HG02759 (cell line): ENCODE data around the gene CRBN.

Experiments
- ATAC-seq: cut with Tn5 transposase; IDR thresholded peaks from one replicate; pipeline ENCODE4 v1.9.1; 2021; ENCODE audit warnings: mild to moderate bottlenecking, moderate library complexity; ENCODE audit not compliant: unreplicated experiment

The CRBN gene

GRCh38 chr3:3179407-3180094 lies at the start of gene CRBN:
TSS of gene CRBN (minus strand) at chr3:3179691. CDS start at chr3:3179687, 4 bp downstream.
- peak; percentile 99 for ATAC-seq

DNA sequence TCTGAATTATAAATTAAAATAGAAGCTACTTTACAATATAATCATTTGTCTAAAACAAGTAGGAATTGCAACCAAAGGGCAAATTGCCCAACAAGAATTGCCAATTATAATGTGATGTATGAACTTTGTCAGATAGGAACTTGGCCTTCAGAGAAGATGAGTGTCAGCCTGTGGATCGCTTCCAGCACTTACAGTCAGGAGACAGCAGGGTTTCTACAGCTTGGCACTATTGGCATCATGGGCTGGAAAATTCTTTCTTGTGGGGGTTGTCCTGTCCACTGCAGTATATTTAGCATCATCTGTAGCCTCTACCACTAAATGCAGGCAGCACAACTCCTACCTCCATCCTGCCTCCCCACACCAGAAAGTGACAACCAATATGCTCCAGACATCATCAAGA lies 48.1 kb upstream of the CRBN start:
- ATAC-seq, result no peak

DNA sequence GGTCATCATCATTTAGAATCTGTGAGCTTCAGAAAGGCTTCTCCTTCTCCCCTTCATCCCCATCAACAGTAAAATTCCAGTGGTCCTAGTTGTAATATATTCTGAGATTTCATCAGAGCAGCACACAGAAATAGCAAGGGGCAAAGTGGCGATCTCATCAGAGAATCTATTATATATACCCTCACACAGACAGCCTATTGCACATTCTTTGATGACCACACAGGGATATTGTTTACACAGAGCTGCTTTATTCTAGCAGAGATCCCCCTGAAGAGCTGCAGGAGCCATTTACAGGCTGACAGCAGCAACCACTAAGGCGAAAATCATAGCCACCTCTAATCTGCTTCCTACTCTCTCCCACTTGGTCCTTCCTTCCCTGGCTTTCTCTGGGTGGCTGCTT lies 42.0 kb upstream of the CRBN start:
- no peak for ATAC-seq

DNA sequence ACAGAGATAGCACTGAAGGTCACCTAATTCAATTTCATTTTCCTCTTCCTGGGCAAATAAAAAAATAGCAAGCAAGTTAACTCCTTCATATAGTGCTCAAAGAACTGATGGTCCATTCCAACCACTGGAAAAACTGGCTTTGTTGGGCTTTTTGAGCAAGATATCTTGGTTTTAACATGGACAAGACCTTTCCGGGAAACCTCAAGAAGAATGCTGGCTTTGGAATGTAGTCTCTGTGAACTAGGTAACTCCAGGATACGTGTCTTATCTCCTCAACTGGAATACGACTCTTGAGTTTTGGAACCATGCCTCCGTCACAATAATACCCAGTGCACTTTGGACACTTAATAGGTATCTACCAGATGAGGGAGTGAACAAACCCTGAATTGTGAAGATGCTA lies 36.9 kb upstream of the CRBN start:
- ATAC-seq, result no peak

DNA sequence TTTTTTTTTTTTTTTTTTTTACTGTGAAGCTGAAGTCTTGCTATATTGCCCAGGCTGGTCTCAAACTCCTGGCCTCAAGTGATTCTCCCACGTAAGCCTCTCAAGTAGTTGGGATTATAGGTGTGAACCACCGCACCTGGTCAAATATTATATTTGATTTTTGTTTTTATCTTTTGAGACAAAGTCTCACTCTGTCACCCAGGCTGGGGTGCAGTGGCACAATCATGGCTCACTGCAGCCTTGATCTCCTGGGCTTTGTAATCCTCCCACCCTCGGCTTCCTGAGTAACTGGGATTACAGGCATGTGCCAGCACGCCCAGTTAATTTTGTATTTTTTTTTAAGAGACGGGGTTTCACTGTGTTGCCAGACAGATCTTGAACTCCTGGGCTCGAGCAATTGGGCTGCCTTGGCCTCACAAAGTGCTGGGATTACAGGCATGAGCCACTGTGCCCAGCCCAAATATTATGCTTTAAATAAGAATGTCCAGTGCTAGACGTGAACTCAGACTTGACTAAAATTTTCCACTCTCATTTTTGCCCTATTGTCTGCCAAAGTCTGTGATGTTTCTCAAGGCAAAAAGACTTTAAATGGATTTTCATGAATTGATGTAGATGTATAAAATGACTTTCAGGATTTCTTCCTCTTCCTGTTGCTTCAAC lies 33.4 kb upstream of the CRBN start:
- ATAC-seq, result no peak

DNA sequence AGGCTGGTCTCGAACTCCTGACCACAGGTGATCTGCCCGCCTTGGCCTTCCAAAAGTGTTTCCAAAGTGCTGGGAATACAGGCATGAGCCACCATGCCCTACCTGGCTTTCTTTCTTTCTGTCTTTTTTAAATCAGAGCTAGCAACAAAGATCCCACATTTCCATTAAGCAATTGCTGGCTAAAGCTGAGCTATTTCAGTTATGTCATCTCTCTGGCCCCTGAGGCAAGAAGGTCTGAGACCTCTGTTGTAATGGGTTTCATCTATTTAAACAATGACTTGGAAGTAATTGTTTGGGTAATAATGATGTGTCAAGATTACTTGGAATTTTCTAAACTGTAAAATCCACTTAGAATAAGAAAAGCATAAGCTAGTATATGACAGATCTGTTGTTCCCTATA lies 30.2 kb upstream of the CRBN start:
- no peak for ATAC-seq

DNA sequence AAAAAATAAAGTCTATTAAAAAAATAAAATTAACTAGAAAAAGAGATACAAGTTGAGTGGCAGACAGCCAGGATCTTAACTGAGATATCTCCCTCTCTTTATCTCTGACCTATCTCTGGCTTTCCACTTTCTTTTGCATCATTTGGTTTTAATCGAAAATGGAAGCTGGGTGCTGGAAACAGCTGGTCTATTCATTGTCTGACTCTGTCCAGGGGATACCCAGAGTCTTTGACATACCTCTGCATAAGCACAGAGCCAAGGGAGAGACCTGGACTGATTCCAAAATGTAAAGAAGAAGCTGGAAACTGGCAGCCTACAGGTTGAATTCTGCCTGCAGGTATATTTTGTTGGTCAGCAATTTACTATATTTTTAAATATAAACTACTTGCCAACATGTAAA lies 29.6 kb upstream of the CRBN start:
- ATAC-seq, result no peak

- ATAC-seq, result peak; percentile 90
These were observed 22.1 kb upstream of the CRBN start for GRCh38 chr3:3201611-3202010.

GRCh38 chr3:3200632-3201212 lies 21.2 kb upstream of the CRBN start:
- peak; percentile 61 for ATAC-seq

DNA sequence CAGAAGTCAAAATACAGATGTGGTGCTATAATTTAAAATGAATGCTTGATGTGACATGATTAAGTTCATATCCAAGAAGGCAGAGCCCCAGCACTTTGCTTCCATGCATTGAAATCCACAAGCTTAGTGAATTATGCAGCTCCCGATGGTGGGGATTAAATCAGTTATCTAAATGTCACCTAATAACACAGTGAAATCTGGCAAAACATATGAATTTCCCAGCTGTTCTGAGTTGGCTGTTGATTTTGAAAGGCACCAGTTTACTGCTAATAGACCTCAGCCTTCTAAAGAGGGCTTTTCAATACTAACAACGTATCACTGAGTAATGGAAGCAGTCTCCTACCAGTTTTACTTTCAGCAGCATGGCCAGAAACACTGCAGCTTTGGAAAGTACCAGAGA lies 19.8 kb upstream of the CRBN start:
- no peak for ATAC-seq

DNA sequence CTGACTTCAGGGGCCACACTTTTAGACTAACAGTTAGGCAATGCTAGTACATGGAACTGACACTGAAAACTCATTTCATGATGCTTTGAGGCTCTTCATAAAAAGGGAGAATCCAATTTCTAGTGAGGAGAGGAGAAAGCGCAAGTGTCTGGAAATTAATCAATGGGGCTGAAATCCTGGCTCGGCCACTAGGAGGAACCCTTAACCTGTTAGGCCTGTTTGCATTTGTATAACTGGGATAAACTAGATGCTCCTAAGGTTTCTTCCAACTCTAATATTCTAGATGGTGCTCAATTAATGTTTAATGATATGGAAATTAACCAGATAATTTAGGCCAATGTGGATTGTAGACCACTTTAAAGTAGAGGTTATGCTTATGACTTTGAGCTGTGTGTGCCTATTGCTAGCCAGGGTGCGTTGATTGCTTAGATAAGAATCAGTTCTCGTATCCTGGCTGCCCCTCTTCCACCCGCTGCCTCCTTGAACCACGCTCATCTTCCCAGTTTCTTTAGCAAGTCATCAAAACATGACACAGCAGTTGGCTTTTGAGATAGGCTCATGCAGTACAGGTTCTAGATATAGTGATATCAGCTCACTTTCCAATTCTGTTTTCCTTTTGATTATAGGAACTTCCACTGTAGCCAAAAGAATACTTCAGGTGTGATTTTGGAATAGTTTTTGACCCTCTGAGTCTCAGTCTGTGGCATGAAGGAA lies 16.8 kb upstream of the CRBN start:
- ATAC-seq, result no peak

- no peak for ATAC-seq
These were observed 15.4 kb upstream of the CRBN start for GRCh38 chr3:3194861-3195260.

DNA sequence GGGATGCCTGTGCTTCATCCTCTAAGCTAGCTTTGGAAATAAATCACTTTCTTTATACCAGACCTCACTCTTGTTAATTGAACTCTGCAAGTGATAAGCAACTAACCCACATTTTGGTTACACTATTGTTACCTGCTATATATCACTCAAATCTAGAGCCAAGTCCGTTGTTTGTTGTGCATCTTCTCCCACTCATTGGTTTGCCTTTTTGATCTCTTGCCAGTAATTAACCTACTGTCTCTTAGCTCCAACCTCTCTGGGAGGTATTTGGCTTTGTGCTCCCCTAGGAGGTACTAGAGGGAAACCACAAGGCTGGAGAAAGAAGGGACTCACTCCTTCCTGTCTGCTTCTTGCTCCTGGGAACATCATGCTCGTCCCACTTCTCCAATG lies 12.8 kb upstream of the CRBN start:
- ATAC-seq, result no peak

DNA sequence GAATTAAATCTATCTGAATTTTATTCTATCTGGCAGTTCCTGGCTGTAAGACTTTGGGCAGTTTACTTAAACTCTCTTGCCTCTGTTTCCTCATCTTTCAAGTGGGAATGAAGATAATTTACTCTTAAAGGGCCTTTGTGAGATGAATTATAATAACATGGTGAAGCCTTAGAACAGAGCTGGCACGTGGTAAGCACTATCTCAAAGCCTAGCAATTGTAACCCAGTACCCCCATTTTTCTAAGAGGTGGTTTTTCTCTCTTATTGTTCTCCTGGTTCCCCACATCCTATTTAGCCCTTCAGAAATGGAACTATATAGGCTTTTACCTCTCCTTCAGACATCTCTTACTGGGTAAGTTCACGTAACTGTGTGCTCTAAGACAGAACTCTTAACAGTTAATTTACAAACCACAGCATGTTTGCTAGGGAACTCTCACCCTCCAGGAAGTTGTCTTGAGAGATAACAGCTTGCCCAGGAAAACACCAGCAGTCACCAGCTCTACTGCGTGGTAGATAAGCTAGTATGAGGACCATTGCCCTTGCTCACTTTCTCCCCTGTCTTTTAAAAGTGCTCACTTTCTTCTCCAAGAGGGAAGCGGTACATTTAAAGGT lies 12.3 kb upstream of the CRBN start:
- ATAC-seq, result no peak

- ATAC-seq, result no peak
These were observed 10.5 kb upstream of the CRBN start for GRCh38 chr3:3189961-3190360.

GRCh38 chr3:3189102-3189727 lies 9.7 kb upstream of the CRBN start:
- no peak for ATAC-seq

DNA sequence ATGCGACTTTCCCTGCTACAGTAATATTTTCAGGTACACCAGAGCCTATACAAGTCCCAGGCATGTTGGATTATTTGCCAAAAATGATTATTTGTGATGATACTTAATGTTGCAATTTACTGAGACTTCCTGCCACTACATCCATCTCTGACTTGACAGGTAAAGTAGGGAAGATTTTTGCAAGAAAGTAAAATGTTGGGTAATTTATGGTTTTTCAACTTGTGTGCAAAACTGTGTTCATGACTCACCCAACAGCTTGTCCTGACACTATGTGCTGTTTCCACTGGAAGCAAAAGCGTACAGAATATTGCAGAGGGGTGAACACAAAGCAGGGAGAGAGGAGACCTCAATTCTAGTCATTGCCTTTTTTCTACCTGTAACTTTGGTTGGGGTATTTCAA lies 5.4 kb upstream of the CRBN start:
- ATAC-seq, result no peak

DNA sequence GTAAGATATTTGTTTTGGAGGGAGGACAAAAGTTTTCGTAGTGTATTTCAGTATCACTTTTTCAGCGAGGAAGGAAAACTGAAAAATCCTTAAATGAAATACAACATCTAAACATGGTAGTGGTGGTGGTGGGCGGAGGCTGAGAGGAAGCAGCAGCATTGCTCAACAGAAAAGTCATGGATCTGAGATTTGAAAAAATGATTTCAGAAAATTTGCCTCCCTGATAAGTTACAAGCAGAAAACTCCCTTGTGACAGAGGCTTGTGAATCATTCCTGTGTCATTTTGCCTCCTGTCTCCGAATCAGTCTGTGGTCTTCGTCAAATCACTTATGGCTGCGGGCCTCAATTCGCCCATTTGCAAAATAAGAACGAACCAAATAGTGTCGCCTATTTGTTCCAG lies 965 bp upstream of the CRBN start:
- ATAC-seq, result no peak

GRCh38 chr3:3178498-3179328 lies 778 bp downstream of the CRBN start:
- peak; percentile 0 for ATAC-seq

- ATAC-seq, result no peak
These were observed 1.5 kb downstream of the CRBN start for GRCh38 chr3:3177861-3178497.
